MM.1S (cell line): ENCODE data around the gene MYRFL.

Source experiments
- DNase-seq: peaks from one replicate; pipeline ENCODE4 v3.0.0-alpha.2; 2015
- H2AFZ ChIP-seq: fragments of 300-600 bp; sonication (generic); 2 replicates; pipeline ENCODE4 v1.6.0; 2016; ENCODE audit warnings: antibody characterized with exemption, low read length
- H3F3A ChIP-seq: fragments of 300-600 bp; sonication (generic); 2 replicates; pipeline ENCODE4 v1.6.1; 2016; ENCODE audit warnings: mild to moderate bottlenecking, antibody characterized with exemption, low read length, moderate library complexity, mixed read lengths; ENCODE audit not compliant: insufficient read depth
- H3K27ac ChIP-seq: fragments of 300-600 bp; sonication (generic); 2 replicates; pipeline ENCODE4 v1.5.1; 2016; ENCODE audit warnings: mild to moderate bottlenecking, low read length
- H3K27me3 ChIP-seq: fragments of 300-600 bp; sonication (generic); replicated peaks from 2 replicates; pipeline ENCODE4 v1.6.0; 2016; ENCODE audit warnings: low read length; ENCODE audit not compliant: insufficient read depth
- H3K36me3 ChIP-seq: fragments of 300-600 bp; sonication (generic); replicated peaks from 2 replicates; pipeline ENCODE4 v1.6.1; 2016; ENCODE audit warnings: mild to moderate bottlenecking, low read length, mixed read lengths; ENCODE audit not compliant: insufficient read depth
- H3K4me1 ChIP-seq: fragments of 300-600 bp; sonication (generic); 2 replicates; pipeline ENCODE4 v1.6.1; 2016; ENCODE audit warnings: low read length, mixed read lengths
- H3K4me2 ChIP-seq: fragments of 300-600 bp; sonication (generic); 2 replicates; pipeline ENCODE4 v1.6.0; 2016; ENCODE audit warnings: low read depth, low read length
- H3K4me3 ChIP-seq: fragments of 300-600 bp; sonication (generic); 2 replicates; pipeline ENCODE4 v1.5.1; 2016; ENCODE audit warnings: low read length, mixed read lengths
- H3K79me2 ChIP-seq: fragments of 300-600 bp; sonication (generic); 2 replicates; pipeline ENCODE4 v1.6.1; 2016; ENCODE audit warnings: mixed run types, low read length, mixed read lengths
- H3K9ac ChIP-seq: fragments of 300-600 bp; sonication (generic); 2 replicates; pipeline ENCODE4 v1.6.1; 2016; ENCODE audit warnings: low read length, mixed read lengths
- H3K9me2 ChIP-seq: fragments of 300-600 bp; sonication (generic); replicated peaks from 2 replicates; pipeline ENCODE4 v1.6.1; 2016; ENCODE audit warnings: mild to moderate bottlenecking, low read length, mixed read lengths; ENCODE audit not compliant: insufficient read depth
- H3K9me3 ChIP-seq: fragments of 300-600 bp; sonication (generic); replicated peaks from 2 replicates; pipeline ENCODE4 v1.6.1; 2016; ENCODE audit warnings: mild to moderate bottlenecking, low read length, mixed read lengths; ENCODE audit not compliant: insufficient read depth
- H4K20me1 ChIP-seq: fragments of 300-600 bp; sonication (generic); 2 replicates; pipeline ENCODE4 v1.6.1; 2016; ENCODE audit warnings: mild to moderate bottlenecking, low read length, moderate library complexity, mixed read lengths; ENCODE audit not compliant: insufficient read depth
- EZH2 ChIP-seq: fragments of 300-600 bp; sonication (generic); optimal IDR thresholded peaks from 2 replicates; pipeline ENCODE3; 2017; ENCODE audit warnings: low read depth, mild to moderate bottlenecking, antibody characterized with exemption, low read length, mixed read lengths
- EZH2phosphoT487 ChIP-seq: fragments of 300-600 bp; sonication (generic); IDR thresholded peaks from 2 replicates; pipeline ENCODE4 v1.6.1; 2018; ENCODE audit warnings: antibody characterized with exemption, low read length
- TF ChIP-seq, protein P1 (sequence below): fragments of 300-600 bp; sonication (generic); IDR thresholded peaks from 2 replicates; pipeline ENCODE4 v1.5.1; 2016; ENCODE audit warnings: antibody characterized with exemption, low read length, mixed read lengths

Gene MYRFL

GRCh38 chr12:70005864-70006618 is 181.0 kb downstream of the MYRFL start:
- H4K20me1 ChIP-seq = no peaks in the 10 kb centered on the region
- peaks cover 19% of the 10 kb centered on the region for H3K4me1 ChIP-seq
- H3K9ac ChIP-seq = no peak overlapping the region
- no peak overlapping the region for H2AFZ ChIP-seq
- DNase-seq = peak; percentile 21
- H3K36me3 ChIP-seq = no peaks in the 10 kb centered on the region
- no peak overlapping the region; the same call in 1 of the 2 replicates for H3K4me2 ChIP-seq
- H3K4me3 ChIP-seq = no peak overlapping the region
- H3K79me2 ChIP-seq = no peaks in the 10 kb centered on the region
- TF ChIP-seq, protein P1, sequence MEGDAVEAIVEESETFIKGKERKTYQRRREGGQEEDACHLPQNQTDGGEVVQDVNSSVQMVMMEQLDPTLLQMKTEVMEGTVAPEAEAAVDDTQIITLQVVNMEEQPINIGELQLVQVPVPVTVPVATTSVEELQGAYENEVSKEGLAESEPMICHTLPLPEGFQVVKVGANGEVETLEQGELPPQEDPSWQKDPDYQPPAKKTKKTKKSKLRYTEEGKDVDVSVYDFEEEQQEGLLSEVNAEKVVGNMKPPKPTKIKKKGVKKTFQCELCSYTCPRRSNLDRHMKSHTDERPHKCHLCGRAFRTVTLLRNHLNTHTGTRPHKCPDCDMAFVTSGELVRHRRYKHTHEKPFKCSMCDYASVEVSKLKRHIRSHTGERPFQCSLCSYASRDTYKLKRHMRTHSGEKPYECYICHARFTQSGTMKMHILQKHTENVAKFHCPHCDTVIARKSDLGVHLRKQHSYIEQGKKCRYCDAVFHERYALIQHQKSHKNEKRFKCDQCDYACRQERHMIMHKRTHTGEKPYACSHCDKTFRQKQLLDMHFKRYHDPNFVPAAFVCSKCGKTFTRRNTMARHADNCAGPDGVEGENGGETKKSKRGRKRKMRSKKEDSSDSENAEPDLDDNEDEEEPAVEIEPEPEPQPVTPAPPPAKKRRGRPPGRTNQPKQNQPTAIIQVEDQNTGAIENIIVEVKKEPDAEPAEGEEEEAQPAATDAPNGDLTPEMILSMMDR = no peak
- TF ChIP-seq EZH2 (no peak), EZH2phosphoT487 (no peak)
- no peaks in the 10 kb centered on the region for H3K9me2 ChIP-seq
- peak overlapping the region; percentile 31; the same call in 1 of the 2 replicates for H3K27ac ChIP-seq
- H3F3A ChIP-seq = no peaks in the 10 kb centered on the region
- H3K9me3 ChIP-seq = no peaks in the 10 kb centered on the region
- H3K27me3 ChIP-seq = no peaks in the 10 kb centered on the region

GRCh38 chr12:70006619-70006973 is 181.6 kb downstream of the MYRFL start:
- TF ChIP-seq EZH2 = no peak
- TF ChIP-seq, protein P1 = no peak
- no peak for TF ChIP-seq EZH2phosphoT487
- no peak overlapping the region for H2AFZ ChIP-seq
- H4K20me1 ChIP-seq = no peaks in the 10 kb centered on the region
- no peaks in the 10 kb centered on the region for H3K36me3 ChIP-seq
- no peaks in the 10 kb centered on the region for H3K9me3 ChIP-seq
- H3F3A ChIP-seq = no peaks in the 10 kb centered on the region
- H3K4me1 ChIP-seq = peaks cover 19% of the 10 kb centered on the region
- DNase-seq = no peak
- no peaks in the 10 kb centered on the region for H3K9me2 ChIP-seq
- H3K27ac ChIP-seq = peak overlapping the region; percentile 31; the same call in 1 of the 2 replicates
- H3K9ac ChIP-seq = no peak overlapping the region
- H3K4me3 ChIP-seq = no peak overlapping the region
- H3K79me2 ChIP-seq = no peaks in the 10 kb centered on the region
- H3K4me2 ChIP-seq = no peak overlapping the region
- H3K27me3 ChIP-seq = no peaks in the 10 kb centered on the region

DNA sequence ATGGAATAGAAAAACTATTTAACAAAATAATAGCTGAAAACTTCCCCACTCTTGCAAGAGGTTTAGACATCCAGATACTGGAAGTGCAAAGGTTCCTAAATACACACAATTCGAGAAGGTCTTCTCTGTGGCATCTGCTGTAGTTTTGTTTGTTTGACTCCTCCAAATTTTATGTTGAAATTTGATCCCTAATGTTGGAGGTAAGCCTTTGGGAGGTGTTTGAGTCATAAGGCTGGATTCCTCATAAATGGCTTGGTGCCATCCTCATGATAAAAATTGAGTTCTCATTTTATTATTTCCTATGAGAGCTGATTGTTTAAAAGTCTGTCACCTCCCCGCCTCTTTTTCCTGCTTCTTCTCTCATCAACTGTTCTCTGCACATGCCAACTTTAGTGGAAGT is 182.7 kb downstream of the MYRFL start:
- Histone ChIP-seq H3K4me3 (no peak overlapping the region), H2AFZ (no peak overlapping the region), H3K9me2 (no peaks in the 10 kb centered on the region), H3K27me3 (no peaks in the 10 kb centered on the region), H3K9ac (no peak overlapping the region), H3K36me3 (no peaks in the 10 kb centered on the region), H3K27ac (no peak overlapping the region), H3K4me1 (peaks cover 19% of the 10 kb centered on the region), H3K9me3 (no peaks in the 10 kb centered on the region), H3K4me2 (no peak overlapping the region), H3F3A (no peaks in the 10 kb centered on the region), H4K20me1 (no peaks in the 10 kb centered on the region), H3K79me2 (no peaks in the 10 kb centered on the region)
- TF ChIP-seq, protein P1 = no peak
- TF ChIP-seq EZH2 (no peak), EZH2phosphoT487 (no peak)
- no peak for DNase-seq
